ENCODE results near the gene ZNF407.

DNA sequence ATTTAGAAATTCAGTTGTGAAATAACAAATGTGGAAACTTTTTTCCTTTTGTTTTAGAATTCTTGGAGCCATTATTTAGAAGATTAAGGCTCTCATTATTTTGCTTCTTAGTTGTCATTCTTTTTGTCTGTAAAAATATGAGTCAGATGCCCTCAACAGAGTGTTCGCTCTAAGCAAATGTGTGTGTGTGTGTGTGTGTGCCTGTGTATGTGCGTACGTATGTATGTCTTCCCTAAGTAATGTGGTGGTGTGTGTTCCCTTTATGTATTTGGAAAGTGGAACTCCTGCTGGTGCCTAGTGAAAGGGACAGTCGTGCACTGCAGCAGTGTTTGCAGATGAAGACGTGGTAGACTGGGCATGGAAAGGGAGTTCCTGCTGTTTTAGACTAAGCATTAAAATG, 27.5 kb downstream of the ZNF407 start:
- TF ChIP-seq CTCF (IDR thresholded peaks at IDR 0.05) (no peak), POLR2A (IDR thresholded peaks at IDR 0.05) (no peak)

Data from testis (tissue), 2 donors.